GM19372 (cell line): Measurements from ENCODE around the gene PCSK5.
A peak's percentile ranks its signal among the peaks of the same experiment; 100 is the strongest.
"Not testable (repeated sequence)": the region's sequence is repeated elsewhere in the genome, so short reads cannot be mapped to it uniquely, and the experiment has no call there.

Experiments used
- ATAC-seq: cut with Tn5 transposase; IDR thresholded peaks from one replicate; pipeline ENCODE4 v1.9.1; 2021; ENCODE audit warnings: mild to moderate bottlenecking, low read depth, moderate library complexity; ENCODE audit not compliant: unreplicated experiment

The PCSK5 gene

DNA sequence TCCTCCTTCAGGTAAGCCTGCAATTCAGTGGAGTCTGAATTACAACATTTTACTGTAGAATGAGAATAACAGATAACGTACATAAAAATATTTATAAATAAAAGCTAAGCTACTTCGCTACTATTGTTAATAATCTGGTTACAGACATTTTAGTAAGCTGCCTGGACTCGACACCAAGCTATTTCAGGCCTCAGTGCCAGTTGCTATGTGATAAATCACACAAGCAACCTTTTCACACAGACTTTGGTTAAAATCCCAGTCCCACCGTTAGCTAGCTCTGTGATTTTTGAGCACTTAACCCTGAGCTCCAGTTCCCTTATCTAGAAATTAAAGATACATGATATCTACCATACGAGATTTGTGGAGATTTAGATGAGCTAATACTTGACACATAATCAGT, 403.8 kb downstream of the PCSK5 start:
- no peak for ATAC-seq

- ATAC-seq, result no peak
Observed at GRCh38 chr9:76296561-76297310, 406.3 kb downstream of the PCSK5 start.

- no peak for ATAC-seq
Observed at GRCh38 chr9:76297721-76298239, 407.3 kb downstream of the PCSK5 start.

DNA sequence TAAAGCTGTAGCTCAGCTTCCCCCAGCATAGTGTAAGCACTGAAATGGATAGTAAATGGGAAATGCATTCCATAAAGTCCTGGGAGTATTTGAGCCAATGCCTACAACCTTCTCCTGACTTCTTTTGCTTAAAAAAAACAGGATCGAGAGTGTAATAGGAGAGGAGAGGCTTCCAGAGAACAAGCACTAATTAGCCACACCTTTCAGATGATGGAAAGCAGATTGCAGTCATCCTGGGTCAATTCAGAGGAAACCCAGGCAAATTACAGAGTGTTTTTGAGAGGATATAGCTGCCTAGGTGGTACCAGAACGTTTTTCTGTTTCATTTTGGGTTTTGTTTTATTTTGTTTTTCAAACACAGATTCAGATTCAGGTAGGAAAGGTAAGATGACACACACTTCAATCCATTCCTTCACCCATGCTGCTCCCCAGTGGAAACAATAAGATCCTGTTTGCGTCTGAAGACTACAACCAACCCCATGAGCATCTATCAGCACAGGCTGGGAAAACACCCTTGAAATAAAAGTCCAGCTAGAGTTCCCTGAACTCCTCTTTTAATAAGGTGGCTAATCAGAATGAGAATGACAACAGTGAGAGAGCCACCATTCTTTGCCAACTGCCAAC, 408.2 kb downstream of the PCSK5 start:
- no peak for ATAC-seq

DNA sequence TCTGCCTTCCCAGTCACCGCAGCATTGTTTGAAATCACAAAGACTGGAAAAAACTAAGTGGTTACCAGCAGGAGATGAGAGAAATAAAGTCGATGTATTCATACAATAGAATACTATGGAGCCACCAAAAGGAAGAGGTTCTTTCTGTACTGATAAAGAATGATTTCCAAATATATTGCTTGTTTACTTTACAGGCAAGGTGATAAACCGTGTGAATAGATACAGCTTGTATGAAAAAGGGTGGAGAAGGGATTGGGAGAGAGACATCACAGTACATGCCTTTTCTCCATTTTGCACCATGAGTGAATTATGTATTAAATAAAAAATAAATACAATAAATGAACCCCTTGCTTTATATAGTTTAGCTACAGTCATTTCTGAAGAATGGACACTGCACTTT, 412.1 kb downstream of the PCSK5 start:
- ATAC-seq, result no peak

GRCh38 chr9:76302947-76303550, 412.6 kb downstream of the PCSK5 start:
- ATAC-seq, result peak; percentile 75

DNA sequence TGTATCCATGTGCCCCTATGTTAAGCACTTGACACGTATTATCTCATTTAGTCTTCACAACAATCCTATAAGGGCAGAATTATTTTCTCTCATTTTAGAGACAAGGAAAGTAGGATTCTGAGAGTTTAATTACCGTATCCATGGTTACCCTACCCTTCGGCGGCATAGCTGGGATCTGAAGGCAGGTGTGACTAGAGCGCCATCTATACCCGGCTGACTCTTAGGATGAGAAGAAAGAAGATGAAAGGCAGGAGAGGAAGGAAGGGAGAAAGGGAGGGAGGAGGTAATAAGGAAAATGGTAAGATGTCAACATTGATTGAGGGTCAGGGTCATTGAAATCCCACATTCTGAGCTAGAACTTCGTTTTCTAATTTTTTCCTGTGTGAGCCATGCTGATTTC, 416.6 kb downstream of the PCSK5 start:
- not testable (repeated sequence) for ATAC-seq

DNA sequence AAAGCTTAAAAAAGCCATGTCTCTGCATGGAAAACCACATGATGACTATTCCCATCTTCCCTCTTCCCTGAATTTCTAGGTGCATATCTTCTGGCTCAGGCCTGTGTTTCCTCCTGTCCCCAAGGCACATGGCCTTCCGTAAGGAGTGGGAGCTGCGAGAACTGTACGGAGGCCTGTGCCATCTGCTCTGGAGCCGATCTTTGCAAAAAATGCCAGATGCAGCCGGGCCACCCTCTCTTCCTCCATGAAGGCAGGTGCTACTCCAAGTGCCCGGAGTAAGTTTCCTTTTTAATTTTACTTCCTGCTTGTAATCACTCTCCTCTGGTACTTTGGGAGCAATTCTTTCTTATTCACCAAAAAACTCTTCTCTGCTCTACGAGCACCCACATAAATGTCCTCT, 420.1 kb downstream of the PCSK5 start:
- ATAC-seq, result no peak

DNA sequence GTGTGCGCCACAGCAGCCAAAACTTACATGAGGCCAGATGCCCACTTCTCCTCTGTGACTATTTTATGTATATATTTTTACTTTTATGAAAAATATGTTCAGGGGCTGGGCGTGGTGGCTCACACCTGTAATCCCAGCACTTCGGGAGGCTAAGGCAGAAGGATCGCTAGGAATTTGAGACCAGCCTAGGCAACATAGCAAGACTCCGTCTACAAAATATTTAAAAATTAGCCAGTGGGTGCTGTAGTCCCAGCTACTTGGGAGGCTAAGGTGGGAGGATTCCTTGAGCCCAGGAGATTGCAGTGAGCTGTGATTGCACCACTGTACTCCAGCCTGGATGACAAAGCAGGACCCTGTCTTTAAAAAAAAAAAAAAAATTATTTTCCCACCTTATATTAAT, 420.5 kb downstream of the PCSK5 start:
- no peak for ATAC-seq

GRCh38 chr9:76311537-76311936, 421.1 kb downstream of the PCSK5 start:
- no peak for ATAC-seq

DNA sequence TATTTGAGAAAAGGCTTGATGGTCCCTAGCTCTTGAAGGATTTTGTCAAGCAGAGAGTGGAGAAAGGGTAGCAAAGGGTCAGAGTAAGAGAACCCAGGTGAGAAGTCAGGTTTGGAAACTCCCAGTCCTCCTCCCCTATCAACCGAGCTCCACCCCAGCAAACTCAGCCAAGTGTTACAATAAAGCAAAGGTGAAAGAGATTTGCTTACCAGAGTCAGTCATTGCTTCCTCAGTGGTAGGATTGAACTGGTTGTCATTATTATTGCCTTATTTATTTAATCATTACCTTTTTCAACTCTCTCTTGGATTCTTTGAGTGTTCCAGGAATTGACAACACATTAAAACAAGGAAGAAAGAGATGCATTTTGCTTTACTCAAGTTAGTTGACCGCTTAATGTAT, 423.3 kb downstream of the PCSK5 start:
- ATAC-seq, result no peak

DNA sequence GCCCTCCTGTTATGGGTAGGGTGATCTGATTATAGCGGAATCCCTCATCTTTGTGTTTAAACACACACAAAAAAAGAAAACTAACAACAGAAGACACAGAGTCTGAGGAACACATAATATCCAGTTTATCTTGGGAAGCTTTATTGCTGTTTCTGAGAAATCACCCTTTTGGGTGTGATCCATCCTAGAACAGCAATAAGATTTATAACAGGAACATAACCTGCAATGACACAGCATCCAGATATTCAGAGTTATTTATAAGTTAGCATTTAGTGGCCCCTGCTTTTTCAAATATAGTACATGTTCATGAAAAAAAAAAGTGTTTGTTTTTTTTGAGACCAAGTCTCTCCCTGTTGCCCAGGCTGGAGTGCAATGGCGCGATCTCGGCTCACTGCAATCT, 423.8 kb downstream of the PCSK5 start:
- ATAC-seq, result no peak

- no peak for ATAC-seq
Observed at GRCh38 chr9:76316069-76316468, 425.6 kb downstream of the PCSK5 start.

DNA sequence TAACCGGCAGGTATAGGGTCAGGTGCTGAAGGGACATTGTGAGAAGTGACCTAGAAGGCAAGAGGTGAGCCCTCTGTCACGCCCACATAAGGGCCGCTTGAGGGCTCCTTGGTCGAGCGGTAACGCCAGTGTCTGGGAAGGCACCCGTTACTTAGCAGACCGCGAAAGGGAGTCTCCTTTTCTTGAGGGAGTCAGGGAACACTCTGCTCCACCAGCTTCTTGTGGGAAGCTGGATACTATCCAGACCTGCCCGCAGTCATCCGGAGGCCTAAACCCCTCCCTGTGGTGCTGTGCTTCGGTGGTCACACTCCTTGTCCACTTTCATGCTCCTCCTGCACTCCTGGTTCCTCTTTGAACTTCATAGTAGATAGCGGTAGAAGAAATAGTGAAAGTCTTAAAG, 429.0 kb downstream of the PCSK5 start:
- ATAC-seq, result not testable (repeated sequence)

DNA sequence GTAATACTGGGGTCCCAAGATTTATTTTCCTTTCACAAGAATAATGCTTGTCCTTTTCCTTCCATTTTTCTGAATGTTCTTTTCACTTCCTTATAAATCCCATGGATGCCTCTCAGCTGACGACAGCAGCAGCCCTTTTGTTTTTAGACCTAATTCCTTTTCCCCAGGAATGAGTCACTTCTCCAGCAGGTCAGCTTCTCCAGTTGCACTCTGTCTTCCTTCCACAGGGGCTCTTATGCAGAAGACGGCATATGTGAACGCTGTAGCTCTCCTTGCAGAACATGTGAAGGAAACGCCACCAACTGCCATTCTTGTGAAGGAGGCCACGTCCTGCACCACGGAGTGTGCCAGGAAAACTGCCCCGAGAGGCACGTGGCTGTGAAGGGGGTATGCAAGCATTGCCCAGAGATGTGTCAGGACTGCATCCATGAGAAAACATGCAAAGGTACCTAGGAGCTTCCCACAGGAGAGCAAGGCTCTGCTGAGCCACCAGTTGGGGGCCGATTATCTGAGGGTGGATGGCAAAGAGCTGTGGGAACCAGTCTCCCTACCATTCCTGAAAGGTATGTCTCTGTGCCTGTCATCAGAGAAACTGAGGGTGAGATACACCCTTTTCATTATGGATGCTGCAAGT, 430.8 kb downstream of the PCSK5 start:
- ATAC-seq, result no peak

DNA sequence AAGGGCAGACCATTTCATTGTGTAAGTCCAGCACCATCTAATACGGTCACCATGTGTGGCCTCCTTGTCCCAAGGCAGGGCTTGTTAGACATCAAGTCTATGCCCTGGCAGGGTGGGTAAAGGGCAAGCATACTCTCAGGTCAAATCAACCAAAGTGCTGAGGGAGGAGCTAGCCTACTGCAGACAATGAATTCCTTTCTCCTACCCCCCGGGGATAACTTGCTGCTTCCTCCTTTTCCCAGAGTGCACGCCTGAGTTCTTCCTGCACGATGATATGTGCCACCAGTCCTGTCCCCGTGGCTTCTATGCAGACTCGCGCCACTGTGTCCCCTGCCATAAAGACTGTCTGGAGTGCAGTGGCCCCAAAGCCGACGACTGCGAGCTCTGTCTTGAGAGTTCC, 432.3 kb downstream of the PCSK5 start:
- no peak for ATAC-seq

GRCh38 chr9:76323490-76323889, 433.0 kb downstream of the PCSK5 start:
- no peak for ATAC-seq

DNA sequence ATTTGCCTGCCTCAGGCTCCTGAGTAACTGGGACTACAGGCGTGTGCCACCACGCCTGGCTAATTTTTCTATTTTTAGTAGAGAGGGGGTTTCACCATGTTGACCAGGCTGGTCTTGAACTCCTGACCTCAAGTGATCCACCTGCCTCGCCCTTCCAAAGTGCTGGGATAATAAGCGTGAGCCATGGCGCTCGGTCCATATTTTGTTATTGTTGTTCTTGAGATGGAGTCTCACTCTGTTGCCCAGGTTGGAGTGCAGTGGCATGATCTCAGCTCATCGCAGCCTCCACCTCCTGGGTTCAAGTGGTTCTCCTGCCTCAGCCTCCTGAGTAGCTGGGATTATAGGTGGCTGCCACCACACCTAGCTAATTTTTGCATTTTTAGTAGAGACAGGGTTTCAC, 433.6 kb downstream of the PCSK5 start:
- not testable (repeated sequence) for ATAC-seq

- no peak for ATAC-seq
Observed at GRCh38 chr9:76330034-76330433, 439.6 kb downstream of the PCSK5 start.

- no peak for ATAC-seq
Observed at GRCh38 chr9:76333388-76333787, 442.9 kb downstream of the PCSK5 start.

DNA sequence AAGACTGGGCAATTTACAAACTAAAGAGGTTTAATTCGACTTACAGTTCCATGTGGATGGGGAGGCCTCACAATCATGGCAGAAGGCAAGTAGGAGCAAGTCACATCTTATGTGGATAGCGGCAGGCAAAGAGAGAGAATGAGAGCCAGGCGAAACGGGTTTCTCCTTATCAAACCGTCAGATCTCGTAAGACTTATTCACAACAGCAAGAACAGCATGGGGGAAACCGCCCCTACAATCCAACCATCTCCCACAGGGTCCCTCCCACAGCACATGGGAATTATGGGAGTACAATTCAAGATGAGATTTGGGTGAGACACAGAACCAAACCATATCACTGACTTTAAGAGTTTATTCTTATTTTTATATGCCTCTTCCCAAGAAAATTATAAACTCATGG, 443.5 kb downstream of the PCSK5 start:
- no peak for ATAC-seq
